Endometrium (tissue), 2 donors: ENCODE data around the gene ROR2.
"Not testable (repeated sequence)": the region's sequence is repeated elsewhere in the genome, so short reads cannot be mapped to it uniquely, and the experiment has no call there.

Source experiments
- FAIRE-seq: peaks from 2 replicates; lab custom pipeline; 2012; peaks lifted over from hg19 to GRCh38; lab: Jason Lieb, UNC
- donor health status: control.
- donor health status: control.

Gene ROR2

GRCh38 chr9:91923145-91923544 is 26.9 kb downstream of the ROR2 start:
- FAIRE-seq: no peak

DNA sequence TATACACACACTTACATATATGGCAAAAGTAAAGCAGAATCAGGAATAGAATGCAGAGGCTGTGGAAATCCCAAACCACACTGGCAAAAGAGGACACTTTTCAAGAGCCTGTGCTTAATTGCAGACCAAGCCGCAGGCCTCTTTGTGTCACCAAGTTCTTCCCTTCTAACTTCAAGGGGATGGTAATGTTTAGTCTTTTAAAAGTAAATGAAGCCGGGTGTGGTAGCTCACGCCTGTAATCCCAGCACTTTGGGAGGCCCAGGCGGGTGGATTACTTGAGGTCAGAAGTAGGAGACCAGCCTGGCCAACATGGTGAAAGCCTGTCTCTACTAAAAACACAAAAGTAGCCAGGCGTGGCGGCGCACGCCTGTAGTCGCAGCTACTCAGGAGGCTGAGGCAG is 28.7 kb downstream of the ROR2 start:
- FAIRE-seq: no peak

- FAIRE-seq: no peak
Measured at GRCh38 chr9:91920630-91921350, 29.2 kb downstream of the ROR2 start.

DNA sequence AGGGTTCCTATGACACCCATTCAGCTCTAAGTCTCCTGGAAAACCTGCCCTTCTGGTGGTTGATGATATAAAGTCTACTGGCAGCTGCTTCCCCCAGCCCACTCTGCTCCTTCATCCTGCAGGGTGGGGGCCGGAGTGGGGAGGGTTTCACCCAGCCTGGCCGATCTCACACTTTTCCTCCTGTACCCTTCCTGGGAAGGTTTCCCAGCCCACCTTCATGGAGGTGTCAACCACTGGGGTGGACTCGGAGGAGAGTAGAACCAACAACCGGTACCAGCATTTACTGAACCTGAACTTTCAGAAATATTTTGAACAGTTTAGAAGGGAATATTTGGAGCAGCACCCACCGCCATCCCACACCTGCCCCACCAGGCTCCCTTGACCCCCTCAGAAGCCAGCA is 30.4 kb downstream of the ROR2 start:
- FAIRE-seq: no peak

- FAIRE-seq: no peak
Measured at GRCh38 chr9:91917436-91917835, 32.6 kb downstream of the ROR2 start.

DNA sequence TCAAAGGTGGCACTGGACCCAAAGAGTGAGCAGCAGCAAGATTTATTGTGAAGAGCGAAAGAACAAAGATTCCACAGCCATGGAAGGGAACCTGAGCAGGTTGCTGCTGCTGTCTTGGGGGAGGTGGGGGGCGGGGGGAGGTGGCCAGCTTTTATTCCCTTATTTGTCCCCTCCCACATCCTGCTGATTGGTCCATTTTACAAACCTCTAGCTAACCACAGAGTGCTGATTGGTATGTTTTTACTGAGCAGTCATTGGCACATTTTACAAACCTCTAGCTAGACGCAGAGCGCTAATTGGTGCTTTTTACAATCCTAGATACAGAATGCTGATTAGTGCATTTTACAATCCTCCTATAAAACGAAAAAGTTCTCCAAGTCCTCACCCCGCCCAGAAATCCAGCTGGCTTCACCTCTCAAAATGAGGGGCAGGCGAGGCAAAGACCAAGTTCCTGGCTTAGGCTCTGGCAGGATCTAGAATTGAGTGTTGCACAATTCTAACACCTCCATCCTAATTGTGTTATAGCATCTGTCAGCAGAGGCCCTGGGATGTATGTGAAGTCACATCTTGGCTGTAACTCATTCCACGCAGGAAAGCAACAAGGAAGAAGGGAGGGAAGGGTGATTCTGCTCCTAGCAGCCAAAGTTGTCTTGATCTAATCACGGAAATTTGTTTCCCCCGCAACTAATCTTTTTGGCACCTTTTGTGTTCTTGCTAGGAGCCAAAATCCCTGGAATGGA is 34.3 kb downstream of the ROR2 start:
- no peak for FAIRE-seq

- no peak for FAIRE-seq
Measured at GRCh38 chr9:91914937-91915336, 35.1 kb downstream of the ROR2 start.

DNA sequence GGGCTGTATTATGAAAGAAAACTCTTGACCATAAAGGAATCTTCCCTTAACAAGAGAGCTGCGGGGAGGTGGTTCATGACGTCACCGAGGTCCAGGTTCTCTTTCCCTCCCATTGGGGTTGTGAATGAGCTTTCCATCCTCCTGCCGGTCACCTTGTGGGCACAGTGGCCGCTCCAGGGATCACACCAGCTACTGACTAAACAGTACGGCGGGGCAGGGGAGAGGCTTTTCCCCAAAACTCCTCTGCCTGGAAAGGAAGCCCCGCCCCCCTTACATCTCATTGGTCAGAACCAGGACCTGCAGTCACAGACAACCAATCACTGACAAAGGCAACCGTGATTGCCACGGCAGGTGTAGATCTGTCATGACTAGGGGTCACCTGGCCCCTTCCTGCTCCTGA is 35.6 kb downstream of the ROR2 start:
- FAIRE-seq: no peak

DNA sequence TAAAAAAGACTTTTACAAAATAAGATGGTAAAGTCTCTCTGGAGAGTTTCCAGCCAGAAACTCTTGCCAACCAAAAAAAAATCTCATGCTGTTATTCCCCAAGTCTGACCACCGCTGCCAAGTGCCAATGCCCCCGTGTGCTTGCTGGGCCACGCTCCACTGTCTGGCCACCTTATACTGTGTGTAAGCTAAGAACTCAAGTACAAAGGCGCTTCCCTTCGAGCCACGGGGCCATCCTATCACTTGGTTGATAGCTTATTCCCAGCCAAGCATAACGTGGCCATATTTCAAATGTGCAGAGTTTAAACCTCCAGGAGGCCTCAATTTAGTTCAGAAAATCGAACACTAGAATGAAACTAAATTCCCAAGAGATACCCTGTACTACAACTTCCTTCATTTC is 36.0 kb downstream of the ROR2 start:
- FAIRE-seq: no peak

- FAIRE-seq: no peak
Measured at GRCh38 chr9:91913096-91913495, 36.9 kb downstream of the ROR2 start.

- no peak for FAIRE-seq
Measured at GRCh38 chr9:91911657-91912056, 38.4 kb downstream of the ROR2 start.

GRCh38 chr9:91909256-91909655 is 40.8 kb downstream of the ROR2 start:
- not testable (repeated sequence) for FAIRE-seq

- FAIRE-seq: peak; percentile 84
Measured at GRCh38 chr9:91908746-91909145, 41.3 kb downstream of the ROR2 start.

GRCh38 chr9:91908293-91908623 is 41.8 kb downstream of the ROR2 start:
- FAIRE-seq: no peak

- no peak for FAIRE-seq
Measured at GRCh38 chr9:91907484-91908292, 42.3 kb downstream of the ROR2 start.

GRCh38 chr9:91905991-91906469 is 44.0 kb downstream of the ROR2 start:
- no peak for FAIRE-seq

GRCh38 chr9:91905237-91905650 is 44.8 kb downstream of the ROR2 start:
- no peak for FAIRE-seq

DNA sequence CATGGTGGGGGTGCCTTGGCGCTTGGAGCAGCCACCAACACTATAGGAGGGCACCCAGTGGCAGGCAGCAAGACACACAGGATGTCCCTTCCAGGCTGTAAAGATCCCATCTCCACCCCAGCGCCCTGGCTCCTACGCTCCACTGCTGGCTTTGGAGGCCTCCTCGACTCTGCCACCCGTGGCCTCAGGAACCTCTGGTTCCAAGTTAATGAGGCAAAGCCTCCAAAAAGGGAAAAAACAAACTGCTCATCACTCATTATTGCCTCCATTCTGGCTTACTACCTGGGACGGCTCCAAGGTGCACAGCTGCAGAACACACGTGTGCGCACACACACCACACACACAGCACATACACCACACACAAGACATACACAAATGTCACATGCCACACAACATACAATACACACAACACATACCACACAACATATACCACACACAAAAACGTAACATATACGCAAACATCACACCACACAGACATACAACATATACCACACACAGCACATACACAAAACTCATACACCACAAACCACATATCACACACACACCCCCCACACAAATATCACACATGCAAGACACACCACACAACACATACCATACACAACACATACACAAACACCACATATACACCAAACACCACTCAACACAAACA is 45.3 kb downstream of the ROR2 start:
- FAIRE-seq: no peak

DNA sequence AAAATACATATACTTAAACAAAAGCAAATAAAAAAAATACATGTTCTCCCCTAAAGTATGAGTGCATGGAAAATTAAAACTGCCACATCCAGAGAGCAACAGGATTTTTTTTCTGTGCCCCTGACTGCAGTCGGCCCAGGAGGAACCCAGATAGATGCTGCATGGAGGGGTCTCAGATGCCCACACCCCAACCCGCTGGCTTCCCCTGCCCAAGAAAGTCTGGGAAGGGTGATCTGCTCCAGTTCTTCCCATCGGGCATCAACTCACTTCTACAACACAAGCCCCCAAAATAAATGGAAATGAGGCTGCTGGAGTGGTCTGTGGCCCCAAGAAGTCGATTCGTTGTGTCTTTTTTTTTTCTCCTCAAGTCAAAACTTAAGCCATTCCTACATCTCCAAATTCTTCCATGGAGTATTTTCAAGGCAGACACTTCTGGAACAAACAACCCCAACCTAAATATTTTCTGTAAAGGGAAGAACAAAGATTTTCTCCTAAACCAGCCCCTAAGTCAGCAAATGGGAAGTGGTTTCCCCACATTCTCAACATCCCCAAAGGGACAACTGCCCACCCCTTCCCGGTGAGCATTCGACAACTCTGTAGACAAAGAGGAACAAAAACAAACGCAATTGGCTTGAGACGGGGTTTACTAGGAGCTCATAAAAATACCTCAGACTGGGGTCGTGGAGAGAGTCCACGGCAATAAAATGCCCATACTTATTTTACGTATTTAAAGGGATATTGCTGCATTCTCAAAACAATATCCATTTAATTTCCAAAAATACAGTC is 46.7 kb downstream of the ROR2 start:
- FAIRE-seq: no peak

GRCh38 chr9:91902475-91903125 is 47.4 kb downstream of the ROR2 start:
- no peak for FAIRE-seq

- no peak for FAIRE-seq
Measured at GRCh38 chr9:91900797-91901177, 49.2 kb downstream of the ROR2 start.
